Endothelial cell of umbilical vein (primary cell): ENCODE measurements around the gene TAAR8. TPM values are rescaled to one million over a fixed set of nuclear protein-coding genes. Genes with fewer than 3 reads are reported as not detected.

Source experiments
- BruUV-seq: library from RNA; stranded (reverse); fragments of 400-500 nt; replicated peaks from 2 replicates; lab custom pipeline; 2021; lab: Mats Ljungman, UMichigan
- CTCF ChIA-PET: fragments of 300-600, 350-600 bp; sonication (Branson Sonifier 250); formaldehyde crosslinking; loops from one replicate; lab custom pipeline; 2021; ENCODE audit warnings: antibody characterized with exemption, inconsistent platforms; lab: Charles Lee
- POLR2A ChIA-PET: fragments of 300-600, 350-600 bp; sonication (Branson Sonifier 250); formaldehyde crosslinking; loops from one replicate; lab custom pipeline; 2021; ENCODE audit warnings: antibody characterized with exemption, inconsistent platforms; lab: Charles Lee
- DNase-seq: peaks from one replicate; pipeline ENCODE4 v3.0.0-alpha.2; 2011; ENCODE audit warnings: low read depth, low spot score
- FAIRE-seq: peaks from 2 replicates; lab custom pipeline; 2011; peaks lifted over from hg19 to GRCh38; lab: Jason Lieb, UNC
- H2AFZ ChIP-seq: 2 replicates; pipeline ENCODE4 v1.6.0; 2012; ENCODE audit warnings: low read depth, low read length, control low read depth, inconsistent platforms
- H3K27ac ChIP-seq: 2 replicates; pipeline ENCODE4 v1.5.1; 2011; ENCODE audit warnings: low read depth, mild to moderate bottlenecking, control low read depth, low read length, moderate library complexity; ENCODE audit not compliant: insufficient read depth
- H3K27me3 ChIP-seq, 2 experiments: 2 replicates each; pipeline versions ENCODE4 v1.6.0 to v1.6.1; 2011; ENCODE audit warnings: low read length in 2 of 2, mixed read lengths in 1 of 2; ENCODE audit not compliant: control insufficient read depth in 2 of 2, insufficient read depth in 2 of 2
- H3K36me3 ChIP-seq, 2 experiments: 2 replicates in 1 of 2; 3 replicates in 1 of 2; pipeline ENCODE4 v1.5.1; 2011; ENCODE audit warnings: low read length in 2 of 2, mild to moderate bottlenecking in 1 of 2, moderate library complexity in 1 of 2; ENCODE audit not compliant: control insufficient read depth in 2 of 2, insufficient read depth in 2 of 2; ENCODE audit errors: extremely low read depth in 1 of 2
- H3K4me1 ChIP-seq: 3 replicates; pipeline ENCODE4 v1.5.1; 2011; ENCODE audit warnings: mild to moderate bottlenecking, low read length; ENCODE audit not compliant: control insufficient read depth, insufficient read depth; ENCODE audit errors: extremely low read depth
- H3K4me2 ChIP-seq: 2 replicates; pipeline ENCODE4 v1.6.1; 2011; ENCODE audit warnings: low read length, control low read depth, mixed read lengths; ENCODE audit not compliant: insufficient read depth
- H3K4me3 ChIP-seq, 3 experiments: fragments of 200-600 bp in 1 of 3; sonication (generic), shearing (Covaris generic) in 1 of 3; replicated peaks in 1 of 3; 2 replicates each; pipeline ENCODE4 v1.5.1; 2011 to 2016; ENCODE audit warnings: control low read depth in 3 of 3, low read length in 3 of 3, mild to moderate bottlenecking in 2 of 3, inconsistent platforms in 1 of 3, low read depth in 1 of 3, moderate library complexity in 1 of 3; ENCODE audit not compliant: insufficient read depth in 1 of 3
- H3K79me2 ChIP-seq: 2 replicates; pipeline ENCODE4 v1.6.0; 2012; ENCODE audit warnings: low read length, inconsistent platforms; ENCODE audit not compliant: control insufficient read depth, insufficient read depth
- H3K9ac ChIP-seq: replicated peaks from 2 replicates; pipeline ENCODE3; 2011; ENCODE audit warnings: low read length, control low read depth; ENCODE audit not compliant: insufficient read depth; ENCODE audit errors: extremely low read depth
- H3K9me1 ChIP-seq: replicated peaks from 3 replicates; pipeline ENCODE4 v1.6.0; 2011; ENCODE audit warnings: mild to moderate bottlenecking, low read length; ENCODE audit not compliant: control insufficient read depth, insufficient read depth; ENCODE audit errors: extremely low read depth
- H3K9me3 ChIP-seq: replicated peaks from 2 replicates; pipeline ENCODE4 v1.5.1; 2012; ENCODE audit warnings: low read length, inconsistent platforms; ENCODE audit not compliant: control insufficient read depth, insufficient read depth
- H4K20me1 ChIP-seq: replicated peaks from 2 replicates; pipeline ENCODE3; 2011; ENCODE audit warnings: mild to moderate bottlenecking, low read length; ENCODE audit not compliant: control insufficient read depth, insufficient read depth; ENCODE audit errors: extremely low read depth
- CTCF ChIP-seq, 2 donors: IDR thresholded peaks; 1 replicate in 1 of 2; 2 replicates in 1 of 2; pipeline ENCODE4 v1.5.1; 2011; ENCODE audit warnings: low read length in 2 of 2, mild to moderate bottlenecking in 2 of 2, moderate library complexity in 2 of 2, control low read depth in 1 of 2, inconsistent platforms in 1 of 2, low read depth in 1 of 2; ENCODE audit not compliant: insufficient read depth in 1 of 2; ENCODE audit errors: extremely low read depth in 1 of 2
- EZH2 ChIP-seq: IDR thresholded peaks from 2 replicates; pipeline ENCODE4 v1.6.1; 2012; ENCODE audit warnings: borderline replicate concordance, low read depth, mild to moderate bottlenecking, moderate library complexity, low read length, inconsistent platforms; ENCODE audit not compliant: severe bottlenecking
- FOS ChIP-seq: IDR thresholded peaks from 2 replicates; pipeline ENCODE4 v1.6.1; 2011; ENCODE audit warnings: mild to moderate bottlenecking, low read length, moderate library complexity, borderline replicate concordance; ENCODE audit not compliant: insufficient read depth
- GATA2 ChIP-seq: IDR thresholded peaks from 2 replicates; pipeline ENCODE4 v1.7.0; 2011; ENCODE audit warnings: low read depth, mild to moderate bottlenecking, moderate library complexity, mixed read lengths, low read length; ENCODE audit not compliant: insufficient read length, insufficient read depth
- JUN ChIP-seq: IDR thresholded peaks from 2 replicates; pipeline ENCODE4 v1.6.1; 2011; ENCODE audit warnings: borderline replicate concordance, low read depth; ENCODE audit not compliant: insufficient read length, insufficient read depth
- MYC ChIP-seq: IDR thresholded peaks from one replicate; pipeline ENCODE4 v1.6.1; 2011; ENCODE audit warnings: mild to moderate bottlenecking, low read depth, low read length
- POLR2A ChIP-seq: IDR thresholded peaks from 2 replicates; pipeline ENCODE4 v1.6.1; 2012; ENCODE audit warnings: low read depth, mild to moderate bottlenecking, control low read depth, low read length
- POLR2AphosphoS5 ChIP-seq: IDR thresholded peaks from 2 replicates; pipeline ENCODE4 v1.6.1; 2012; ENCODE audit warnings: low read depth, mild to moderate bottlenecking, control low read depth, low read length, moderate library complexity; ENCODE audit not compliant: insufficient read depth
- dilution Hi-C: fragments of 300-500 bp; cut with MboI; formaldehyde crosslinking; loops from one replicate; pipeline ENCODE4 v1.15.0; 2019; ENCODE audit warnings: low sequenced_read_pairs; ENCODE audit not compliant: extremely low pct_ligation_motif_present
- intact Hi-C: fragments of 100-400 bp; cut with micrococcal nuclease; formaldehyde crosslinking; loops from one replicate; pipeline ENCODE4 v1.10.0; 2022
- polyA plus RNA-seq, 4 experiments: library from polyadenylated mRNA; depleted of rRNA in 3 of 4; stranded (reverse) in 3 of 4; unstranded in 1 of 4; fragments of >200 nt; gene quantifications; 2 replicates each; pipeline versions ENCODE4 v1.2.1 to v1.2.3, GENCODE V29; 2011 to 2012; ENCODE audit warnings: missing spikeins in 1 of 4
- total RNA-seq: library from RNA; stranded (reverse); gene quantifications from 2 replicates; pipeline ENCODE4 v1.2.3, GENCODE V29; 2021
- TF ChIP-seq, protein P1 (sequence below): IDR thresholded peaks from 2 replicates; pipeline ENCODE4 v1.6.1; 2011; ENCODE audit not compliant: insufficient read depth, insufficient read length

Gene TAAR8
- total and polyA plus RNA-seq, 2 donors (not counting 3 experiments of a cell fraction or from before 2014, with no cell fraction given), result not detected

GRCh38 chr6:132587424-132587823, 35.0 kb downstream of the TAAR8 start:
- H3K27ac ChIP-seq, result no peak overlapping the region
- CTCF ChIA-PET, result no interaction called here
- peaks cover 0 to 5% of the 10 kb centered on the region in 2 experiments for H3K27me3 ChIP-seq
- intact Hi-C loops, result no loop called here
- BruUV-seq, result no TSS peak
- no peak overlapping the region for H3K4me3 ChIP-seq
- H3K4me2 ChIP-seq, result no peak overlapping the region
- no peak for TF ChIP-seq EZH2
- no peak overlapping the region for H2AFZ ChIP-seq
- DNase-seq, result no peak
- FAIRE-seq, result no peak
- H3K9me1 ChIP-seq, result no peaks in the 10 kb centered on the region
- H4K20me1 ChIP-seq, result no peaks in the 10 kb centered on the region
- dilution Hi-C loops, result no loop called here
- POLR2A ChIA-PET, result no interaction called here
- no peak overlapping the region for H3K9ac ChIP-seq
- no peaks in the 10 kb centered on the region for H3K79me2 ChIP-seq
- no peaks in the 10 kb centered on the region for H3K9me3 ChIP-seq
- no peaks in the 10 kb centered on the region for H3K4me1 ChIP-seq
- no peaks in the 10 kb centered on the region for H3K36me3 ChIP-seq

GRCh38 chr6:132589454-132589853, 37.0 kb downstream of the TAAR8 start, which contains the start of gene TAAR5:
Gene TAAR5 (minus strand): TSS chr6:132589741. CDS start chr6:132589686, 55 bp downstream.
- TF ChIP-seq EZH2 (no peak), MYC (no peak), FOS (no peak), JUN (no peak), POLR2A (no peak), POLR2AphosphoS5 (no peak), CTCF (IDR thresholded peaks at IDR 0.05; ENCODE audit: extremely low read depth in 1 of 2, insufficient read depth in 1 of 2, low read depth in 1 of 2, low read length in 2 of 2) (no peak), GATA2 (no peak)
- TF ChIP-seq, protein P1, sequence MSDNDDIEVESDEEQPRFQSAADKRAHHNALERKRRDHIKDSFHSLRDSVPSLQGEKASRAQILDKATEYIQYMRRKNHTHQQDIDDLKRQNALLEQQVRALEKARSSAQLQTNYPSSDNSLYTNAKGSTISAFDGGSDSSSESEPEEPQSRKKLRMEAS, result no peak
- H3K4me2 ChIP-seq, result no peak within 1 kb of the TSS
- H3K4me1 ChIP-seq, result no peaks in the 10 kb centered on the region
- H3K36me3 ChIP-seq, result no peaks in the 10 kb centered on the region
- BruUV-seq, result no TSS peak
- H3K4me3 ChIP-seq, result no peak within 1 kb of the TSS
- no peak within 1 kb of the TSS for H3K9ac ChIP-seq
- DNase-seq (no peak), FAIRE-seq (no peak)
- dilution Hi-C loops (no loop called here), intact Hi-C loops (no loop called here)
- peaks cover 0 to 3% of the 10 kb centered on the region in 2 experiments for H3K27me3 ChIP-seq
- no peaks in the 10 kb centered on the region for H3K9me3 ChIP-seq
- no peaks in the 10 kb centered on the region for H3K79me2 ChIP-seq
- H4K20me1 ChIP-seq, result no peaks in the 10 kb centered on the region
- ChIA-PET CTCF (interaction anchor here (0.6 to 1.3 kb wide), 3 partner anchors 14 to 752 kb away, joined by 3 to 4 read pairs (median 3); no protein-coding TSS in a partner anchor), POLR2A (no interaction called here)
- H2AFZ ChIP-seq, result no peak within 1 kb of the TSS
- no peaks in the 10 kb centered on the region for H3K9me1 ChIP-seq
- H3K27ac ChIP-seq, result no peak within 1 kb of the TSS
